Activated CD8-positive, alpha-beta memory T cell treated with anti-CD3 and anti-CD28 coated beads for 24 hours (primary cell): ENCODE measurements around the gene GIMAP6.
"Not testable (repeated sequence)": the region's sequence is repeated elsewhere in the genome, so short reads cannot be mapped to it uniquely, and the experiment has no call there.

Experiments
- DNase-seq: peaks from one replicate; pipeline ENCODE4 v3.0.0-alpha.2; 2020

The GIMAP6 gene

GRCh38 chr7:150631866-150632864, at the start of gene GIMAP6:
Gene GIMAP6 (minus strand): TSS chr7:150632385. CDS start chr7:150630142, 2,243 bp downstream.
- peak; percentile 81 for DNase-seq

- DNase-seq = not testable (repeated sequence)
These were observed 48.2 kb upstream of the GIMAP6 start for GRCh38 chr7:150680364-150680763.

GRCh38 chr7:150678601-150679000, 46.4 kb upstream of the GIMAP6 start:
- not testable (repeated sequence) for DNase-seq

GRCh38 chr7:150676854-150677253, 44.7 kb upstream of the GIMAP6 start:
- not testable (repeated sequence) for DNase-seq

- DNase-seq = not testable (repeated sequence)
These were observed 44.1 kb upstream of the GIMAP6 start for GRCh38 chr7:150676276-150676675.

- DNase-seq = no peak
These were observed 43.5 kb upstream of the GIMAP6 start for GRCh38 chr7:150675714-150676113.

GRCh38 chr7:150671798-150672585, 39.8 kb upstream of the GIMAP6 start:
- not testable (repeated sequence) for DNase-seq

GRCh38 chr7:150668977-150669376, 36.8 kb upstream of the GIMAP6 start:
- no peak for DNase-seq

- DNase-seq = peak; percentile 78
These were observed 36.3 kb upstream of the GIMAP6 start for GRCh38 chr7:150668472-150668911.

- DNase-seq = no peak
These were observed 34.2 kb upstream of the GIMAP6 start for GRCh38 chr7:150666412-150666811.

- no peak for DNase-seq
These were observed 33.7 kb upstream of the GIMAP6 start for GRCh38 chr7:150665896-150666295.

- peak; percentile 80 for DNase-seq
These were observed 33.0 kb upstream of the GIMAP6 start for GRCh38 chr7:150665089-150665748.

GRCh38 chr7:150663802-150664494, 31.8 kb upstream of the GIMAP6 start:
- DNase-seq = no peak

GRCh38 chr7:150662821-150663220, 30.6 kb upstream of the GIMAP6 start:
- not testable (repeated sequence) for DNase-seq

- DNase-seq = no peak
These were observed 28.9 kb upstream of the GIMAP6 start for GRCh38 chr7:150660939-150661613.

- DNase-seq = no peak
These were observed 25.3 kb upstream of the GIMAP6 start for GRCh38 chr7:150657526-150657925.

GRCh38 chr7:150656047-150656446, 23.9 kb upstream of the GIMAP6 start:
- no peak for DNase-seq

GRCh38 chr7:150654692-150655091, 22.5 kb upstream of the GIMAP6 start:
- DNase-seq = no peak

- DNase-seq = no peak
These were observed 16.8 kb upstream of the GIMAP6 start for GRCh38 chr7:150649080-150649385.

- no peak for DNase-seq
These were observed 16.3 kb upstream of the GIMAP6 start for GRCh38 chr7:150648353-150649079.
